Stimulated activated effector memory CD8-positive, alpha-beta T cell treated with anti-CD3 and anti-CD28 coated beads, Interleukin-12 subunit alpha, Interleukin-12 subunit beta, amount 100 ng/mL, for 72 hours (primary cell): ENCODE results near the gene EPHB3.

Experiments used
- ATAC-seq: fragments of 150-1000 bp; cut with Tn5 transposase; 2 replicates; pipeline ENCODE4 v1.10.0; 2021
- DNase-seq, 2 donors: peaks; one replicate each; pipeline ENCODE4 v3.0.0; 2021 to 2022; ENCODE audit warnings: low spot score in 2 of 2
- H3K27ac Mint-ChIP-seq: one replicate; pipeline ENCODE4 v1.8.0; 2022; ENCODE audit warnings: mild to moderate bottlenecking, mixed read lengths
- H3K36me3 Mint-ChIP-seq: one replicate; pipeline ENCODE4 v1.8.0; 2022; ENCODE audit warnings: mild to moderate bottlenecking, mixed read lengths
- H3K4me1 Mint-ChIP-seq: one replicate; pipeline ENCODE4 v1.8.0; 2022; ENCODE audit warnings: mixed read lengths
- H3K4me3 Mint-ChIP-seq: one replicate; pipeline ENCODE4 v1.8.0; 2022; ENCODE audit warnings: mild to moderate bottlenecking, mixed read lengths
- H3K9me3 Mint-ChIP-seq: one replicate; pipeline ENCODE4 v1.8.0; 2022; ENCODE audit warnings: mixed read lengths

Gene EPHB3

DNA sequence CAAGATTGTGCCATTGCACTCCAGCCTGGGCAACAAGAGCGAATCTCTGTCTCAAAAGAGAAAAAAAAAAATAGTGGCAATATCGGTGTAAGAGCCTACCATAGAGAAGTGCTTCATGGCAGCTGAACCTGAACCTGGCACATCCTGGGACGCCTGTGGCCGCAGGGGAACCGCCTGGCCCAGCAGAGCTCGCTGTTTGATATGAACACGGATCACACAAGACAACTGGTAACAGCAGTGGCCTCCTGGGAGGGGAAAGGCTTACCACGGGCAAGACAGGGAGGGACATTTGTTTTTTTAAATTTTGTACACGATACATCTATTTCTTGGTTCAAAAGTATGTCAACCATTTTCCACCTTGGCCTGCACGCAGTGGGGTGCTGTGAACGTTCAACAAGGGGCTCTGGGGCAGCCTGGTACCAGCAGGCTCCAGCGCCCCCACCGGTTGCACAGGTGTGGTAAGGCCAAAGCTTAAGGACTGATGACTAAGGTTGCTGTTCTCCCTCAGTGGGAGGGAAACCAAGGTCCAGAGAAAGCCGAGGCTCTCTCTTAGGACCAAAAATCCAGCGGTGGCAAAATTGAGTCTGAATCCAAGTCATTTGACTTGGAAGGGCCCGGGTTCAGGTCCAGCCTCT, 21.7 kb upstream of the EPHB3 start:
- Mint-ChIP-seq H3K4me1 (peaks cover 9% of the 10 kb centered on the region), H3K27ac (no peak overlapping the region), H3K4me3 (no peak overlapping the region), H3K9me3 (no peaks in the 10 kb centered on the region), H3K36me3 (no peaks in the 10 kb centered on the region)
- DNase-seq (peak in 1 of 2 donors; percentile 38), ATAC-seq (no peak)

DNA sequence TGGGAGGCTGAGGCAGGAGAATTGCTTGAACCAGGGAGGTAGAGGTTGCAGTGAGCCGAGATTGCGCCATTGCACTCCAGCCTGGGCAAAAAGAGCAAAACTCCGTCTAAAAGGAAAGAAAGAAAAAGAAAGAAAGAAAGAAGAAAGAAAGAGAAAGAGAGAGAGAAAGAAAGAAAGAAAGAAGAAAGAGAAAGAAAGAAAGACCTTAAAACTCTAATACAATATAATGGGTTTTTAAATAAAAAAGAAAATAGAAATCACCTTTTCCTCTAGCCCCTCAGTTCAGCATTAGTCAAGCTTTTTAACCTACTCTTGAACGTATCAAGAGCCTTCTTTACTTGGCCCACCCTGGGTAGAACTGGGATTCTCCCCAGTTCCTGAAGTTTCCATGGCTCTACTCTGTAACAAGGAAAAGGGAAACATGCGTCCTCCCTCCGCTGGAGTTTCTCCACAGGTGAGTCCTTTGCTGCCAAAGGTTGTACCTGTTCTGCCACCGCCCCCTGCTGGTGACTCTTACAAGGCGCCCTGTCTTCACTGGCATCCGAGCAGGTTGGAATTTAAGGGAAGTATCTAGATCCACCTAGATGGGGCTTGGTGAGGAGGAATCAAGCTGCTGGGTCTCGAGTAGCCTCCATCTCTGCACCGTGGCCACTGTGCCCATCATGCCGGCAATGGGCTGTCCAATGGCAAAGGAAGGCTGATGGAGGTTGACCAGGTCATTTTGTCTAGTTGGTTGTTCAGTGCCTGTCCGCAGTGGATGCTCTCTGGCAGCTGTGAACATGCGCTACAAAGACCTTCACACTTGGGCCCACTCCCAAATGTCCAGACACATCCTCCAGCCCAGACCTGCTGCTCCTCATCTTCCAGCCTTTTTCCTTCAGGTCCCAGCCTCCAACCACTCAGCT, 20.6 kb upstream of the EPHB3 start:
- Mint-ChIP-seq H3K9me3 (no peaks in the 10 kb centered on the region), H3K36me3 (no peaks in the 10 kb centered on the region), H3K27ac (no peak overlapping the region), H3K4me1 (peaks cover 9% of the 10 kb centered on the region), H3K4me3 (no peak overlapping the region)
- peak in 1 of 2 donors; percentile 81 for DNase-seq
- ATAC-seq, result peak; percentile 52

DNA sequence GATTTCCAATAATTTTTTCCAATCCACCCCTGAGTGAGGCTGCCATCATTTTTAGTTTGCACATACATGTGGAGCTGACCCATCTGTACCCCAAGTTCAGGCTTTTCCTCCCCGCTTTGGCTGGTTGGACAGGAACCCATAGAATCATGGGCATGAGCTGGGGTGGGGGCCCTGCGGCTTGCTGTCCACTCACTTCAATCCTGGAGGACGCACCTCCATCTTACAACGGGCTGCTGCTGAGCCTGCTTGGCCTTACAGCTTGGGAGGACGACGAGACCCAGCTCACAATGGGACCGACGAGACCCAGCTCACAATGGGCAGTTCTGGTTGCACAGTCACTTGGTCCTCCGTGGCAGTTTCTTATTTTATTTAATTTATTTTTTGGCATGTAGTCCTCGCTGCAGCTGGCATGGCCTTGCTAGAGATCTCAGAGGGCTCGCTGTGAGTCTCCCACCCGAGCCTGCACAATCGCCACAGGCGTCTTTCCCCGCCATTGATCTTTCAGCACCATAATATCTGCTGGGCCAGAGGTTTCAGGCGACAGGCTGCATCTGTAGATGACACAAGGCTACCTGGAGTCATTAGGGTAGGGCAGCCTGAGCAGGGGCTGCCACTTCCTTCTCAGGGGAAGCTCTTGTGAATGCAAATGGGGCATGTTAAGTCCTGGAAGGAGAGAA, 19.6 kb upstream of the EPHB3 start:
- H3K4me1 Mint-ChIP-seq, result peaks cover 9% of the 10 kb centered on the region
- no peak overlapping the region for H3K27ac Mint-ChIP-seq
- DNase-seq, result peak in 1 of 2 donors; percentile 46
- no peaks in the 10 kb centered on the region for H3K9me3 Mint-ChIP-seq
- ATAC-seq, result no peak
- H3K4me3 Mint-ChIP-seq, result no peak overlapping the region
- H3K36me3 Mint-ChIP-seq, result no peaks in the 10 kb centered on the region

DNA sequence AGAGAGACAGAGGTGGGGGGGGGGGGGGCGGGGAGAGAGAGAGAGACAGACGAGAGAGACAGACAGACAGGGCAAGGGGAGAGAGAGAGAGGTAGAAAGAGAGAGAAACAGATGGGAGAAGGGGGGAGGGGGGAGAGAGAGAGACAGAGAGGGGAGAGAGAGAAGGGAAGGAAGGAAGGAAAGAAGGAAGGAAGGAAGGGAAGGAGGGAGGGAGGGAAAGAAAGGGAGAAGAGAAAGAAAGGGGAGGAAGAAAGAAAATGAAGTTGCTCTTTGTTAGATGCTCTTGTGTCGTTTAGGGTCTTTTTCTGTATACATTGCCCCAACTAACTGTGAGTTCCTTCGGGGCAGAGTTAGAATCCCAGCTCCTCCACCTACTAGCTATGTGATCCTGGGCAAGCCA, 19.0 kb upstream of the EPHB3 start:
- H3K27ac Mint-ChIP-seq, result no peak overlapping the region
- no peak overlapping the region for H3K4me3 Mint-ChIP-seq

DNA sequence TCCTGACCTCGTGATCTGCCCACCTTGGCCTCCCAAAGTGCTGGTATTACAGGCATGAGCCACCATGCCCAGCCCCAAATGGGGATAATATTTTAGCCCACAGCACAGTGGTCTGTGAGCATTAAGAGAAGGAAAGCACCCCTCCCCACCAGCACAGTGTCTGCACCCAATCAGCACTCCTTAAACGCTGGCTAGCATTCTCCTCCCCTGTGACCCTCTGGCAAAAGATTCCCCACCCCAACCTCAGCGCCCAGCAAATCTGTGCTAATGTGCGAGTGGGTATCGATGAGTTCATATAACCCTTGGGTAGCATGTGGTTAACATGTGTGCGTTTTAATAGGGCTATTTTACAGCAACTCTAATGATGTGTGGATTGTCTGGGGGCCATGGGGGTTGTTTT, 18.3 kb upstream of the EPHB3 start:
- no peaks in the 10 kb centered on the region for H3K9me3 Mint-ChIP-seq
- H3K36me3 Mint-ChIP-seq, result no peaks in the 10 kb centered on the region
- DNase-seq (no peak), ATAC-seq (no peak)
- H3K4me3 Mint-ChIP-seq, result no peak overlapping the region
- no peak overlapping the region for H3K27ac Mint-ChIP-seq
- H3K4me1 Mint-ChIP-seq, result peaks cover 9% of the 10 kb centered on the region

More for the DNA sequence above, 19.0 kb upstream of the EPHB3 start:
- H3K4me1 Mint-ChIP-seq, result peaks cover 9% of the 10 kb centered on the region
- no peak for ATAC-seq
- no peaks in the 10 kb centered on the region for H3K9me3 Mint-ChIP-seq
- no peak for DNase-seq
- no peaks in the 10 kb centered on the region for H3K36me3 Mint-ChIP-seq

DNA sequence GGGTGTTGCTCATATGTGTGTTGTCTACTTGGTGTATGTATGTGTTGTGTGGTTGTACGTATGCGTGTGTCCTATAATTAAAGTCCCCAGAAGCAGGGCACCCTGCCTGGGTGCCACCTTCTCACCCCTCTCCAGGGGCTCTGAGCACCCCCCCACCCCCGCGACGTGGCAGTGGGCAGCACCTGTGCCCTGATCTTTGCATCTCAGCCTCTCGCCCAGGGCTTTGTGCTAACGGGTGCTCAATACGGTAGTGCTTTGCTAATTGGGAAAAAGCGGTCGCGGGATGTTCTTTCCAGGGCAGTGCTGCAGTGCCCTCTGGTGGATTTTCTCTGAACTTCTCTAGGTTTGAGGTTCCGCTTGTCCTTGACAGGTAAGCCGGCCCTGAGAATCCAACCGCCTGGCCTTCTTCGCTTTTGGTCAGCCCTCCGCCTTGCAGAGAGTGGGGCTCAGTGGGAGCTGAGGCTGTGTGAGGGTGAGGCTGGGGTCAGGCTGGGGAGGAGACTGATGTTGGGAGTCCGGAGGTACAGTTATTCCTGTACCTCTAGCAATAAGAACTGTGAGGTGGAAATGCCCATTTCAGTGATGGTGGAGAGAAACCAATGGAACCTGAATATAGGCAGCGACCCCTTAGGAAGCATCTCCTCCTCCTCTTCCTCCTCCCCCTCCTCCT, 17.6 kb upstream of the EPHB3 start:
- H3K9me3 Mint-ChIP-seq, result no peaks in the 10 kb centered on the region
- peak; percentile 77 for ATAC-seq
- no peaks in the 10 kb centered on the region for H3K36me3 Mint-ChIP-seq
- peak; percentile 75 to 88 for DNase-seq
- peaks cover 9% of the 10 kb centered on the region for H3K4me1 Mint-ChIP-seq
- H3K27ac Mint-ChIP-seq, result no peak overlapping the region
- H3K4me3 Mint-ChIP-seq, result no peak overlapping the region

DNA sequence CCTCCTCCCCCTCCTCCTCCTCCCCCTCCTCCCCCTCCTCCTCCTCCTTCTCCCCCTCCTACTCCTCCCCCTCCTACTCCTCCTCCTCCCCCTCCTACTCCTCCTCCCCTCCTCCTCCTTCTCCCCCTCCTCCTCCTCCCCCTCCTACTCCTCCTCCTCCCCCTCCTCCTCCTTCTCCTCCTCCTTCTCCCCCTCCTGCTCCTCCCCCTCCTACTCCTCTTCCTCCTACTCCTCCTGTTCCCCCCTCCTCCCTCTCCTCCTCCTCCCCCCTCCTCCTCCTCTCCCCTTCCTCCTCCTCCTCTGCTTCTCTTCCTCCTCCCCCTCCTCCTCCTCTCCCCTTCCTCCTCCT, 17.1 kb upstream of the EPHB3 start:
- DNase-seq, result no peak
- Mint-ChIP-seq H3K27ac (no peak overlapping the region), H3K4me3 (no peak overlapping the region), H3K9me3 (no peaks in the 10 kb centered on the region), H3K36me3 (no peaks in the 10 kb centered on the region), H3K4me1 (peaks cover 9% of the 10 kb centered on the region)
- ATAC-seq, result no peak

DNA sequence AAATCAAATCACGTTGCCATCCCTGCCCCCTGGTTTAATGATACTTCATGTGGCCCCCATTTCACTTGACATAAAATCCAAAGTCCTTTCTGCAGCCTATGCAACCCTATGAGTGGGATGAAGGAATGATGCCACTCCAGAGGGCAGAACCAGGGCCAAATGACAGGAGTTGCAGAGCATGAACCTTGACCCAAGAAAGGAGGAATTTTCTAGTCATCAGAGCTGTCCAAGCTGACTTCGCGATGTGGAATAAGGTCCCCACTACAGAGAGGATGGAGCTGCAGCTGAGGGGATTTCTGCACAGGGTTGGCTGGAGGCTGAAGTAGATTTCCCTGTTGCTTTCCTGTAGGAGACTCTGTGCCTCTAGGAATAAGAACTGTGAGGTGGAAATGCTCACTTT, 15.8 kb upstream of the EPHB3 start:
- H3K9me3 Mint-ChIP-seq, result no peaks in the 10 kb centered on the region
- H3K36me3 Mint-ChIP-seq, result no peaks in the 10 kb centered on the region
- ATAC-seq (no peak), DNase-seq (no peak)
- H3K27ac Mint-ChIP-seq, result no peak overlapping the region
- H3K4me3 Mint-ChIP-seq, result no peak overlapping the region
- H3K4me1 Mint-ChIP-seq, result peaks cover 9% of the 10 kb centered on the region

DNA sequence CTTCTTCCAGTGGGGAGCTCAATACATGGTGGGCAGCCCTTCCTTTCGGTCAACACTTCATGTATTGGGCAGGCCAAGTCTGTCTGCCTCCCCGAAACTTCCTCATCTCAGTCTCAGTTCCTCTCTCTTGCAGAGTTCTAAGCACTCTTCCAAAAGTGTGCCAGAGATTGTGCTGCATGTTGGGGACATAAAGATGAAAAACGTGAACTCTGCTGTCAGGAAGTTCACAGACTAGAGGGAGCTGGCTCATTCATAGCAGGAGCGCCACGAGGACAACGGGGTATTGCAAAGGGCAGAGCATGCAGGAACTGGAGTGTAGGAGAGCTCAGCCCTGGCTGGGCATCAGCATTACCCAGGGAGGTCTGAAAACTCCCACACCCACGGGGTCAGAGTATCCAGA, 15.3 kb upstream of the EPHB3 start:
- peaks cover 9% of the 10 kb centered on the region for H3K4me1 Mint-ChIP-seq
- H3K27ac Mint-ChIP-seq, result no peak overlapping the region
- H3K4me3 Mint-ChIP-seq, result no peak overlapping the region
- H3K9me3 Mint-ChIP-seq, result no peaks in the 10 kb centered on the region
- no peaks in the 10 kb centered on the region for H3K36me3 Mint-ChIP-seq
- DNase-seq (no peak), ATAC-seq (no peak)

DNA sequence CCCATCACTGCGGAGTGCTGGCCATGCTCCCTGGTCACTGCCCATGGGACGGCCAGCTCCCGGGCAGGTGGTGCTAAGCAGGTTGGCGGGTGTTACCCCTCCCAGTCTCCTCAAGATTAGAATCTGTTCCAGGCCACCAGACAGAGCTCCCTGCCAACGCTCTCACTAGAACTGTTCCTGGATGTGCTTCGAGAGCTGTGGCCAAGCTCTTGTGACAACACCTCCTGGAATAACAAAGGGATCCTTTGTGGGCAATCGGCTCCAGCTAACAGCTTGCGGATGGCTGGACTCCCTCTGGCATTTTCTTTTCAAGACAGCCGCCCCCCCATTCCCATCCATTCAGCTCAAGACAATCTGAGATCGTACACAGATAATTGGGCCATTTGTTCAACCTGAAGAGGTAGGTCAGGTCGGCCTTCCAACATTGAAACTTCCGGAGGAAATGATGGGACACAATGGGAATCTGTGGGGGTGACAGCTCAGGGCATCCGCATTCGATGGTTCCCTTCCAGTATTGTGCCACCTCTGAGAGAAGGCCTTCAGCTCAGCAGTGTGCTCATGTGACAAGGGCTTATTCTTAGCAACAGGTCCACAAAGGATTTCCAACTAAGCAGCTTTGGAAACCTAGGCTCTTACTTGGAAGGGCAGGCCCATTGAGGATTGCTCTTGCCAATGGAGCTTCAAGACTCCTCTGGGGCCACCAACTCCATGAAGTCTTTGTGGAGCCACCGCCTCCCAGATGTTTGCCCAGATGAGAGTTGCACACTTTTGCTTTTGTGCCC, 11.6 kb upstream of the EPHB3 start:
- ATAC-seq, result no peak
- no peak for DNase-seq
- no peaks in the 10 kb centered on the region for H3K9me3 Mint-ChIP-seq
- H3K36me3 Mint-ChIP-seq, result no peaks in the 10 kb centered on the region
- no peak overlapping the region for H3K4me3 Mint-ChIP-seq
- H3K4me1 Mint-ChIP-seq, result no peaks in the 10 kb centered on the region
- no peak overlapping the region for H3K27ac Mint-ChIP-seq

DNA sequence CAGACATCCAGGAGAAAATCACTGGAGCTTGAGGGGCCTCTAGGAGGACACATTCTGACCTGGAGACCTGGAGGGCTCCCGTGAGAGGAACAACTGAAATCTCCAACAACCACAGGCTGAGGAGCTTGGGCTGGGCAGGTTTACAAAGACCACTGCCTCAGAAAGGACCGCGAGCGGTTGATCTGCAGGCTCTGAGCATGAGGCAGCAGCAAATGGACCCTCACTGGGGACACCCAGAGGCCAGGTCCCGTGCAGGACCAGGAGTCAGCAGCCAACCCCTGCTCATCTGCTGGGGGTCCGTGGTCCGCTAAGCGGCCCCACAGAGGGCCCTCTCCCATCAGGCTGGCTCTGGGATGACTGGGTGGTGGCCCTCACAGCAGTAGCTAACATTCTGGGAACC, 10.5 kb upstream of the EPHB3 start:
- ATAC-seq (no peak), DNase-seq (no peak)
- no peaks in the 10 kb centered on the region for H3K4me1 Mint-ChIP-seq
- H3K4me3 Mint-ChIP-seq, result no peak overlapping the region
- no peak overlapping the region for H3K27ac Mint-ChIP-seq
- H3K36me3 Mint-ChIP-seq, result no peaks in the 10 kb centered on the region
- no peaks in the 10 kb centered on the region for H3K9me3 Mint-ChIP-seq

DNA sequence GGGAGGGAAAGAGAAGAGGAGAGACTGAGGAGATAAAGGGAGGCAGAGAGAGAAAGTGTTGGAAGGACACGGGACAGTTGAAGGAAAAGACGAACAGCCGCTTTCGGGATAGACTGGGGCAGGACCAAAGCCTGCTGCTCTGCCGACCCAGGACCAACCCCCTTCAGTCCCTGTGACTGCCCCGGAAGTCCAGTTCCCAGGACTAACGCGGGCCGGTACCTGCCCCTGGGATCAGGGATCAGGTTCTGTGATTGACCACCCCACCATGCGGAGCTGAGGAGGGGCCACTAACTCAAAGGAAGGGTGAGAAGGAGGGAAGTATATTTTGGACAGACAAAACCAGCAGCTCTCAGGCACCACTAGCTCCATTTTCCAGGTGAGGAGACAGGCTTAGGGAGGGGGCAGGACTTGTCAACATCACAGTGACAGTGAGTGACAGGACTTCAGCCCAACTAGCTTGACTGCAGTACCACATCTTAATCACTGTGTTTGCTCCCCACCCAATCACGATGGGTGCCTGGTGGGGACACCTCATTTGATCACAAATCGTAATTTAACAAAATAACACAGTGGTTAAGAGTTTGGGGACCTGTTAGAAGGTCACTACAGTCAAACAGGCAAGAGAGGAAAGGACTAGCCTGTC, 9.8 kb upstream of the EPHB3 start:
- Mint-ChIP-seq H3K9me3 (no peaks in the 10 kb centered on the region), H3K4me3 (no peak overlapping the region), H3K36me3 (no peaks in the 10 kb centered on the region), H3K4me1 (no peaks in the 10 kb centered on the region), H3K27ac (peak overlapping the region; percentile 38)
- no peak for DNase-seq
- ATAC-seq, result no peak

DNA sequence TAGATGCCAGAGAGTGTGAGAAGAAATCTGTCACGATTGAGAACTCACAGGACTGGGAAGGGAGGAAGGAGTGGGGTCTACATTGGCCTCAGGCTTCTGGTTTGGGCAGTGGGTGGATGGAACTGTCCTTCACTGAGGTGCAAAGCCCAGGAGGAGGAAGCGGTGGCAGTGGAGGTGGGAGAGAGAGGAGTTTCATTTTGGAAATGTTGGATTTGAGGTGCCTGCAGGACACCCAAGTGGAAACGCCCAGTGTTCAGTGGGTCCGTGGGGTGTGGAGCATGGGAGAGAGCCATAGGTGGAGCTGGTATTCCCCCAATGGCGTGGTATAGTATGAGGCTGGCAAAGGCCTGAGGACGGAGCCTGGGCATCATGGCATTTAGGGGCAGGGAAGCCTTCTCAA, 9.3 kb upstream of the EPHB3 start:
- no peaks in the 10 kb centered on the region for H3K4me1 Mint-ChIP-seq
- peak overlapping the region; percentile 38 for H3K27ac Mint-ChIP-seq
- DNase-seq (no peak), ATAC-seq (no peak)
- no peaks in the 10 kb centered on the region for H3K36me3 Mint-ChIP-seq
- H3K9me3 Mint-ChIP-seq, result no peaks in the 10 kb centered on the region
- no peak overlapping the region for H3K4me3 Mint-ChIP-seq

DNA sequence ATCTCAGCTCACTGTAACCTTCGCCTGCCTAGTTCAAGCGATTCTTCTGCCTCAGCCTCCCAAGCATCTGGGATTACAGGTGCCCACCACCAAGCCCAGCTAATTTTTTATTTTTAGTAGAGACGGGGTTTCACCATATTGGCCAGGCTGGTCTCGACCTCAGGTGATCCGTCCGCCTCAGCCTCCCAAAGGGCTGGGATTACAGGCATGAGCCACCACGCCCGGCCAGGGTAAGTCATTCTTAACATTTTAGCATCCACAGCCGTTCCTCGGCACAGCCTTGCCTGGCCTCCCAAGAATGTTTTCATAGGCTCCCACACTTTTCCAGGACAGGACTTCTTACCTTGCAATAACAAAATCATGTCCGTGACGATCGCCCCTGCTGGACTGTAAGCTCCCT, 8.7 kb upstream of the EPHB3 start:
- H3K27ac Mint-ChIP-seq, result no peak overlapping the region
- H3K9me3 Mint-ChIP-seq, result no peaks in the 10 kb centered on the region
- H3K36me3 Mint-ChIP-seq, result no peaks in the 10 kb centered on the region
- ATAC-seq (no peak), DNase-seq (no peak)
- H3K4me1 Mint-ChIP-seq, result no peaks in the 10 kb centered on the region
- H3K4me3 Mint-ChIP-seq, result no peak overlapping the region
